HG03575 (cell line): ENCODE data around the gene HPCAL1.

Experiments used
- ATAC-seq: cut with Tn5 transposase; IDR thresholded peaks from one replicate; pipeline ENCODE4 v1.9.1; 2021; ENCODE audit not compliant: unreplicated experiment, insufficient number of reproducible peaks, low FRiP score; ENCODE audit errors: extremely low read depth

Gene HPCAL1

GRCh38 chr2:10329580-10329879 is 26.8 kb downstream of the HPCAL1 start:
- no peak for ATAC-seq

- ATAC-seq: no peak
Measured at GRCh38 chr2:10329880-10330699, 27.4 kb downstream of the HPCAL1 start.

DNA sequence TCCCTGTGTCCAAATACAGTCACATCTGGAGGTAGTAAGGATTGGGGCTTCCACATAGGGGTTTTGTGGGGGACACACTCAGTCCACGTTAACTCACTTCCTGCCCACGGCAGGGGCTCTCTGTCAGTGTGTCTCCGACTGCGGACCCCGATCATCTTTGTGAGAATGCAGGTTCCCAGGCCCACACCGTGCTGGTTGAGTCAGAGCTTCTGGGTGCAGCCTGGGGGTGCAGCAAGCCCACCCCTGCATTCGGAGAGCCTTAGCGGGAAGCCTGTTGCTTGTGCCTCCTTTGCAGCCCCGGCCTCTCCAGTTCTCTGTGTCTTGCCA is 28.0 kb downstream of the HPCAL1 start:
- no peak for ATAC-seq

GRCh38 chr2:10331027-10331701 is 28.5 kb downstream of the HPCAL1 start:
- no peak for ATAC-seq

DNA sequence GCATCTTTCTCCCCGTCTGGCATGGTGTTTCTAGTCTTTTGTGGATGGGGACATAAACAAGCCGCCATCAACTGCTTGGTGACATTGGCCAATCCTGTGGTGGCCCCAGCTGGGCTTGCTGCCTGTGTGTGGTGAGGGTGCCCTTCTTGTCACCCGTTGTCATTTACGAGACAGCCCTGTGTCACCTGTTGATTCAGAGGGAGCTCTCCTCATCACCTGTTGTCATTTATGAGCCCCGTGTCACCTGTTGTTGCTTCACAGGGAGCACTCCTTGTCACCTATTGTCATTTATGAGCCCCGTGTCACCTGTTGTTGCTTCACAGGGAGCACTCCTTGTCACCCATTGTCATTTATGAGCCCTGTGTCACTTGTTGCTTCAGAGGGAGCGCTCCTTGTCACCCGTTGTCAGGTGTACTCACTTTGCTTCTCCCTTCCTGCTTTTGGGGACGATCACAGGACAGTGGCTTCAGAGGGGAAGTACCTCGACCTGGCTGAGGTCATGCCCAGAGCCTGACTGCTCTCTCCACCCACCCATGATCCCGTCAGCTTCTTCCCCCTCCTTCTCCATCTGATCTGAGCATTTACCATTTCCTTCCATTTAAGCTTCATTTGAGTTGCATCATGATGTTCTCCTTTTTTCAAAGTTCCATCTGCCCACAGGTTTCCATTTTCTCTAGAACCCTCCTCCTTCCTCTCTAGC is 29.1 kb downstream of the HPCAL1 start:
- ATAC-seq: no peak

- ATAC-seq: no peak
Measured at GRCh38 chr2:10332402-10333246, 29.9 kb downstream of the HPCAL1 start.

DNA sequence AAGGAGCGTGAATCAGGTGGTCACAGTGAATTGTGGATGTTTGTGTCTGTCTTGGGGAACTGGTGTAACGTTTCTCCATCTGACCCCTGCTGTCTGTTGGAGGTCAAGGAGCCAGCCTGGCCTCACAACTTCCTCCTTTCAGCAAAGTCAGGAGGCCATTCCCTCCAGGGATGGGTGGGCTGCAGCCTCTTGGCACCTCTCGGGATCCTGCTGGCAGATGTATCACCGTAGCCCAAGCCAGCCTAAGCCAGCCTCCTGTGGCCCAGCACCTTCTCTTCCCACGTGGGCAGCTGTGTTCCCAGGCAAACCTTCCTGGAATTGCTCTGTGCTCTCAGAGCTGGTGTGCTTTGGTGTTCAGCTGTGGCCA is 30.5 kb downstream of the HPCAL1 start:
- no peak for ATAC-seq

- ATAC-seq: no peak
Measured at GRCh38 chr2:10333966-10334365, 31.3 kb downstream of the HPCAL1 start.

DNA sequence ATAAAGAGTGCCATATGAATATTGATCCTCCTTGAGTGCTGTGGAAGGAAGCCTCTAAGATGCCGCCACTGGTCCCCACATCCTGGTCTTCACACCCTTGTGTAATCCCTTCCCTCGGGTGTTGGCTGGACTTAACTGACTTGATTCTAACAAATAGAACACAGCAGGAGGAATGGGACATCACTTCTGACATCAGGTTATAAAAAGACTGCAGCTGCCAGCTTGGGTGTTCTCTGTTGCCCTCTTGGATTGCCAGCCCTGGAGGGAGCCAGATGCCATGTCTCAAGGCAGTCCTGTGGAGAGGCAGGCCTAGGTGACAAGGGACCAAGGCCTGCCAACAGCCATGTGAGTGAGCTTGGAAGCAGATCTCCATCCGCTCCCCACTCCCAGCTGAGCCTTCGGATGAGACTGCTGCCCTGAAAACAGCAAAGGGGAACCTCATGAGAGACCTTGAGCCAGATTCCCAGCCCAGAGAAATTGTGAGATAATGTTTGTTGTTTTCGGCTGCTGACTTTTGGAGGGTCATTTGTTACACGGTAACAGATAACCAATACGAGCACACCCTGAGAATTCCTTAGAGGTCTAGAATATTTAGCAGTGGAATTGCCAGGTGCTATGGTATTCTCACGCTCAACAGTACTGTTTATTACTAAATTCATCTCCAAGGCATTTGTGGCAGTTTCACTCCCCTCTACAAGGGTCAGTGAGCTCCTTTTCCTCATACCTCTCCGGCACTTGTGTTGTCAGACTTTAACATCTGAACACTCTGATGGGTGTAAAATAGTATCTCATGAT is 32.5 kb downstream of the HPCAL1 start:
- ATAC-seq: no peak

DNA sequence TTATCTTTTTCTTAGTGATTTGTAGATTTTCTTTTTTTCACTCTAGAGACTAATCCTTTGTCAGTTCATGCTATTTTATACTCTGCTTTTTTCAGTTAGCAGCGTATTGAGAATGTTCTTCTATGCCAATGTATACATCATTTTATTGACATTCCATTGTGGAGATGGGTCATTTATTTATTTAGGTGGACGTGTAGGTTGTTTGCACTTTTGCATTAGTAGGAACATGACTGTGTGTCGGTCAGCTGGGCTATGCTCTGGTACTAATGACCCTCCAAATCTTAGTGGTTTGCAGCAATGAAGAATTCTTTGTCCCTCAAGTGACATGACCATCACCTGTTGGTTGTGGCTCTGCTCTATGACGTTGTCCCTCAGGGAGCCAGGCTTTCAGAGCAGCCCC is 33.6 kb downstream of the HPCAL1 start:
- ATAC-seq: no peak

DNA sequence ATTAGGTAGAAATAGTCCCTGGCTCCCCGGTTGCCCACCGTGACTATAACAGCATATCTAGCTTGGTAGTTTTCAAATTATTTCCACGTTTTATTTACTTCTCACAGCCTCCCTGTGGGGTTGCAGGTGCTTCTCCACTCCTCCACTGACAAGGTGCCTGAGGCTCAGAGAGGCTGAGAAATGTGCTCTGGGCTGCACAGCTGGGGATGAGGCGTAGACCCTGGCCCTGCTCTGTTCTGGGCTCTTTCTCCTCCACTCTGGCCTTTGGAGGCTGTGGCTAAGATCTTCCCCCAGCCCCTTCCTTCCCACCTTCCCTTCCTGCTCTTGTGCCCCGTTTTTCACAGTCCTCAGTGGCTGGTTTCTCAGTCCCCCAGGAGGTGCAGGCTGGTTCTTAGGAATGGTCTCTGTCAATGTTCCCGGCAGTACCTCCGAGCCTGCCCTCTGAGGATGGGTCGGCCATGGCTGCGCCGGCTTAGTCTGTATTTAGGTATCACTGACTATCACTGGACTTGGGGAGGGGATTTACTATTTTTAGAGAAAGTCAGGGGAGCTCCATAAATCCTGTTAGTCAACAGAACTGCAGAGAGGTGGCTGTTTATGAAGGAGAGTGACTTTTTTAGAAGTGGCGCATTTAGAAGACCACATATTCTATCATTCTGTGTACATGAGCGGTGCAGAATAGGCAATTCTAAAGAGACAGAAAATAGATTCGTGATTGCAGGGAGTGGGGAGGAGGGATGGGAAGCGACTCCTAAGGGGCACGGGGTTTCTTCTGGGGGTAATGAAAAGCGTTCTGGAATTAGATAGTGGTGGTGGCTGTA is 35.0 kb downstream of the HPCAL1 start:
- no peak for ATAC-seq

DNA sequence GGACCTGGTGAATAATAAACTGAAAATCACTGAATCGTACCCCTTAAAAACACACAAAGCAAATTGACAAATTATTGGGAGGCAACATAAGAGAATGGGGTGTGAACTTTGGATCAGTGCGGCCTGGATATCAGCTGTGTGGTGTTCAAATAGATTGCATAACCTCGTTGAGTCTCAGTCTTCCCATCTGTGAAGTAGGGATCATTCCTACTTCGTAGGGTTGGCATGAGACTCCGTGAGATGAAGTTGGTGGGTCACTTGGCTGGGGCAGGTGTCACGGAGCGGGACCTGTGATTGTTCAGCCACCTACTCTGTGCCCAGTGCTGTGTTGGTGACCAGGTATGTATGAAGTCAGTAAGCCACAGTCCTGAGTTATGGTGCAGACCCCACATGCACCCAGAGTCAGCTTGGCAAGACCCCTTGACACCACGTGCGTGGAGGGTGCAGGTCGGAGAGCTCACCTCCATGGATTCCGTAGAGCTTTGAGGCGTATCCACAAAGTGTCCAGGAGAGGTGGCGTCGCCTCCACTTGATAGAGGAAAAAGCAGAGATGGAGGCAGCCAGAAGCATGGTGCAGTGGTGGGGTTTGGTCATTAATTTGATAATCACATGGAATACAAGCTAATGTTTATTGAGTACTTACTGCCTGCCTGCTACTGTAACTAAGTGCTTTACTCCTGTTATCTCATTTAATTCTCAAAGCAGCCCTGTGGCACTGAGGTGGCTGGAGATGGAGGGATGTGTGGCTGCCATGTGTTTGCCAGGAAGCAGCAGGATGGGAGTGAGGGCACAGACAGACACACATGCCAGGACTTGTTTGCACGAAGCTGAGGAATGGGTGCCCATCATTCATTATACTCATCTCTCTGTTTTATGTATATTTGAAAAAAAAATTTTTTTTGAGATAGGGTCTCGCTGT is 35.8 kb downstream of the HPCAL1 start:
- no peak for ATAC-seq

DNA sequence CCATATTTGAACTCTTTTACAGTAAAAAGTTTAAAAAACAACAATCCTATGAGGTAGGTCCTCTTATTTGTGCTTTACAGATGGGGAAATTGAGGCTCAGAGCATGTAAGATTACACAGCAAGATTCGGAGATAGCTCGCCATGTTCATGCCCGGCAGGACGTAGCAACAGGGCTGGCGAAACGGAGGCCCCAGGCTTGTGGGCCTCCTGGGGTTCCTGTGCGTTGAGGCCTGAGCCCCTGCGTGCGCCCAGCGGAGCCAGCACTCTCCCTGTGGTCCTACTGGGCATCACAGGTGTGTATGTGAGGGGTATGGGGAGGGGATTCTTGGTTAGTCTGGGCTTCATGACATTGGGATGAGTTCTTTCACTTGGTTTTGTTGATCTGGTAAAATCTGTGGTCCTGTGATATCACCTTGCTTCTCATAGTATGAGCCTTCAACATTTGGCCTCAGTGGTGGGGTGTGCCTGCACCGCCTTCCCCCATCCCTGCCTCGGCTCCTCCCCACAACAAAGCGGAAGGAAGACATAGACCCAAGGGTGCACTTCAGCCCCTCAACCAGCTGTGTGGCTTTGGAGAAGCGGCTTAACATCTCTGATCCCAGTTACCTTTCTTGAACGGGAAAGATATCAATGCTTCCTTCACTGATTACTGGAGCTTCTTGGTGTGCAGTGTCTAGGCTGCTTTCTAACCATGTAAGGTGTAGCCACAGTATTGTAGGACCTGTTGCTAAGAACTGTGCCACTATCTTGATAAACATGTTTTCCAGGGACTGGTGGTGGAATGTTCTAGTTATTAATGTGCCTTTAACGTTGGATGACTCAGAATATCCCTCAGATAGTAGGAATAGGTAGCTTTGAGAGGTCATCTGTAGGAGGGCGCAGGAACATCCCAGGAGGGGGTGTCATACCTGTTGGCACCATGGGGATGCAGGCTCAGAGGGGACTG is 37.2 kb downstream of the HPCAL1 start:
- ATAC-seq: no peak

DNA sequence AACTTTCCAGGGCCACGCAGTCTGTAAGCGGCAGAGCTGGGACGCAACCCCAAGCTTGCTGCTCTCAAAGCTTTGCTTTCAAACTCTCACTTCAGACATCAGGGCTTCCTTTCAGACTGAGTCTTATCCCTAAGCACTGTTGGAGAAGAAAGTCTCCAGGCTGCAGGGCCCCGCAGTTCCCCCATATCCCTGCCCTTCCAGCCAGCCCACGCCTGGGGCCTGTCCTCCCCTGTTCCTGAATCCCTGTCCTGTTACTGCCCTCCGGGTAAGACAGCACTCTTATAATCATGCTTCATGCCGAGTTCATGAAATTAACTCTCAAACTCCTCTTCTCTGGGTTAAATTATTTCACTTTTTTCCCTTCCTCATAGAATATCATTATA is 37.9 kb downstream of the HPCAL1 start:
- ATAC-seq: no peak

- no peak for ATAC-seq
Measured at GRCh38 chr2:10341193-10341592, 38.5 kb downstream of the HPCAL1 start.
